Esophagus muscularis mucosa (tissue), 2 donors: Measurements from ENCODE around the gene PTPRN2.

ENCODE experiments used
- POLR2A ChIP-seq: fragments of 450-650 bp; IDR thresholded peaks from one replicate; pipeline ENCODE4 v1.6.1; 2017; ENCODE audit warnings: antibody characterized with exemption, moderate library complexity, mild to moderate bottlenecking, low read depth
- POLR2AphosphoS5 ChIP-seq, 2 donors: sonication (generic); formaldehyde crosslinking; IDR thresholded peaks; one replicate each; pipeline ENCODE4 v1.6.1; 2017; ENCODE audit warnings: antibody characterized with exemption in 2 of 2

GRCh38 chr7:158028290-158028941 lies 559.2 kb downstream of the PTPRN2 start:
- TF ChIP-seq POLR2A (no peak), POLR2AphosphoS5 (IDR thresholded peaks at IDR 0.05) (no peak)
